Loucy (cell line): Measurements from ENCODE around the gene CTIF.

Source experiments
- H2AFZ ChIP-seq: fragments of 200-600 bp; sonication (generic); 2 replicates; pipeline ENCODE4 v1.6.0; 2016; ENCODE audit warnings: antibody characterized with exemption, mild to moderate bottlenecking, low read length, moderate library complexity
- H3F3A ChIP-seq: fragments of 200-600 bp; 2 replicates; pipeline ENCODE4 v1.6.0; 2016; ENCODE audit warnings: antibody characterized with exemption, low read depth, mild to moderate bottlenecking
- H3K27me3 ChIP-seq: fragments of 200-600 bp; sonication (generic); 2 replicates; pipeline ENCODE4 v1.6.1; 2014; ENCODE audit warnings: low read length, mild to moderate bottlenecking; ENCODE audit not compliant: insufficient read depth, poor library complexity, severe bottlenecking
- H3K36me3 ChIP-seq: fragments of 200-600 bp; sonication (generic); 2 replicates; pipeline ENCODE4 v1.6.1; 2016; ENCODE audit warnings: low read length; ENCODE audit not compliant: insufficient read depth
- H3K4me1 ChIP-seq: fragments of 200-600 bp; sonication (generic); 2 replicates; pipeline ENCODE4 v1.5.1; 2014; ENCODE audit warnings: low read length, mild to moderate bottlenecking; ENCODE audit not compliant: insufficient read depth, poor library complexity, severe bottlenecking
- H3K4me2 ChIP-seq: fragments of 200-600 bp; sonication (generic); 2 replicates; pipeline ENCODE4 v1.6.0; 2014; ENCODE audit warnings: antibody characterized with exemption, low read length, low read depth, mild to moderate bottlenecking; ENCODE audit not compliant: poor library complexity, severe bottlenecking
- H3K4me3 ChIP-seq: fragments of 200-600 bp; sonication (generic); 2 replicates; pipeline ENCODE4 v1.5.1; 2014; ENCODE audit warnings: low read length, mild to moderate bottlenecking, mixed read lengths; ENCODE audit not compliant: poor library complexity, severe bottlenecking
- H3K79me2 ChIP-seq: fragments of 200-600 bp; sonication (generic); 2 replicates; pipeline ENCODE4 v1.6.1; 2014; ENCODE audit warnings: low read length; ENCODE audit not compliant: insufficient read depth
- H3K9ac ChIP-seq: fragments of 200-600 bp; sonication (generic); 2 replicates; pipeline ENCODE4 v1.6.0; 2014; ENCODE audit warnings: mild to moderate bottlenecking, low read depth, low read length, moderate library complexity; ENCODE audit not compliant: poor library complexity, severe bottlenecking
- H3K9me2 ChIP-seq: fragments of 200-600 bp; sonication (generic); replicated peaks from 2 replicates; pipeline ENCODE4 v1.6.1; 2016; ENCODE audit warnings: low read depth, low read length, mixed read lengths
- H3K9me3 ChIP-seq: fragments of 200-600 bp; sonication (generic); 2 replicates; pipeline ENCODE4 v1.6.1; 2014; ENCODE audit warnings: mild to moderate bottlenecking, antibody characterized with exemption, low read length, low read depth; ENCODE audit not compliant: insufficient read depth
- H4K20me1 ChIP-seq: fragments of 200-600 bp; sonication (generic); 2 replicates; pipeline ENCODE4 v1.6.0; 2014; ENCODE audit warnings: antibody characterized with exemption, low read length, mild to moderate bottlenecking; ENCODE audit not compliant: insufficient read depth, poor library complexity, severe bottlenecking
- EZH2phosphoT487 ChIP-seq: fragments of 200-600 bp; IDR thresholded peaks from 2 replicates; pipeline ENCODE4 v1.6.1; 2018; ENCODE audit warnings: antibody characterized with exemption, mild to moderate bottlenecking, moderate library complexity, borderline replicate concordance
- TF ChIP-seq, protein P1 (sequence below): fragments of 200-600 bp; sonication (generic); conservative IDR thresholded peaks from 2 replicates; pipeline ENCODE4 v1.5.1; 2014; ENCODE audit warnings: mild to moderate bottlenecking, antibody characterized with exemption, low read length

The CTIF gene

DNA sequence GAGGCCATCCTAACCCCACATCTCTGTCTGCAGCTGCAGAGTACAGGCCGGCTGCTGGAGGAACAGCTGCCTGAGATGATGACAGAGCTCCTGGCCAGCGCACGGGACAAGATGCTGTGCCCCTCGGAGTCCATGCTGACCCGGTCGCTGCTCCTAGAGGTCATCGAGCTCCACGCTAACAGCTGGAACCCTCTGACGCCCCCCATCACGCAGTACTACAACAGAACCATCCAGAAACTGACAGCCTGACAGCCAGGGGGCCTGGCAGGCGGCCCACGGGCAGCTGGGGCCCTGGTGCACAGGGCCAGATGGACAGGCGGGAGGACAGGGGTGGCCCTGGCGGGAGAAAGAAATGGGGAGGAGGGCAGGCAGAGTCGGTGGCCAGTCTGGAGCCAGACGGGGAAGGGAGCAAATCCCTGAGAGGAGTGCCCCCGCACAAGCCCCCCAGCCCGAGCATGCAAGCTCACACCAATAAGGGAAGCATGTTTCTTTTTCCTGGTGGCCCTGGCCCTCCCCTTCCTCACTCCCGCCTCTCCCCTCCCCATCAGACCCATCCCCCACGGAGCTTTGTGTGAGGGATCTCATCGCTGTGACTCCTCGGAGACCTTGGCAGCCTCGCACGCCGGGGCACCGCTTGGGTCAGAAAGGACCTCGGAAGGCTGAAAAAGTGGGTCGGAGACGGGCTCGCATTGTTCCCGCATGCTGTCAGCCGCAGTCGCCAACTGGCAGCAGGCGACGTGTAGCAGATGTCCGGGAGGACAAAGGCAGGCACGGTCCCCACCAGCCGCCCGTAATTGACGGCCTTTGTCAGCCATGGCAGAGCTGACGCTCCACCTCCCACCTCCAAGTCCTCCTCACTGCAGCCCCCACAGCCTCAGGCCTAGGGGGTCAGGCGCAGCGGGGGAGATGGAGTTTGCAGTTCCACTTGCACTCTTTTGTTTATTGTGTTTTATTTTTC is 320.8 kb downstream of the CTIF start:
- H3K79me2 ChIP-seq = no peaks in the 10 kb centered on the region

DNA sequence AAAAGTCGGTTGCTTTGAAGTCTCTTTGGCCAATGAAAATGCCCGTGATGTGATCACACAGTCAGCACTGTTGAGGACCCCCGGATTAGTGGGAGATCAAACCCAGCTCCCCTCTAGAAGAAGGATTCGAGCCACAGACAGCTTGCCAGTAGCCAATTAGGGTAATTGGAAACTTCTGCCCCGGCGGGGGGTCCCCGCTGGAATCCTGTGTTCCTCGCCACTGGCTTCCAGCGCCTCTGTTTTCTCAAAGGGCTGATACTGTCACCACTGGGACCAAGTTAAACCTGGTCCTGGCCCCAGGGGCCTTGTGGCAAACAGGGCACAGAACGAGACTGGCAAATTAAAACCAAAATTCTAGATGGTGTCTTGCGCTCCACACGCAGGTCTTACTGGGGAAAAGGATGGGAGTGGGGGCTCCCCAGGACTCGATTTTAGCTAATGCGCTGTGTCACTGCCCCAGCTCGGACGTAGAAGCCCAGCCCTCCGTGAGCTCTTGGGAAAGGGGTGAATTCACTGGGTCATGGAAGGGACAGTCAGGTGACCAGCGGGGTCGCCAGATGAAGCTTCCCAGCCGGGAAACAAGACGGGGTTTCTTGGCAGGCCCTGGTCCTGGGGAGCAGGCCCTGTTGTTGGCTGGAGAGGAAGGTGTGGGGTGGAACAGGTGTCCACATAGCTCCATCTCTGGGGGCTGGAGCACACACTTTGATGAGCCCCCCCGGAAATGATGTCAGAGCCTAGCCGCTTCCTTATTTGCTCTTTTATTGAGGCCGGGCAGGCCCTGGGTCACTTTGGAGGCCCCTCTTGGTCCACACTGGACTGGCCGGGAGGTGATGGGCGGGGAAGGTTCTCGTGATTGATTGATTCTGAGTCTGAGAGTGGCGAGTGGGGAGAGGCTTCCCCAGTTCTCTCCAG is 321.7 kb downstream of the CTIF start:
- H3K36me3 ChIP-seq = peaks cover 6% of the 10 kb centered on the region; the same call in 1 of the 2 replicates
- H3F3A ChIP-seq = no peaks in the 10 kb centered on the region
- H3K4me2 ChIP-seq = no peak overlapping the region
- TF ChIP-seq EZH2phosphoT487 = no peak
- TF ChIP-seq, protein P1, sequence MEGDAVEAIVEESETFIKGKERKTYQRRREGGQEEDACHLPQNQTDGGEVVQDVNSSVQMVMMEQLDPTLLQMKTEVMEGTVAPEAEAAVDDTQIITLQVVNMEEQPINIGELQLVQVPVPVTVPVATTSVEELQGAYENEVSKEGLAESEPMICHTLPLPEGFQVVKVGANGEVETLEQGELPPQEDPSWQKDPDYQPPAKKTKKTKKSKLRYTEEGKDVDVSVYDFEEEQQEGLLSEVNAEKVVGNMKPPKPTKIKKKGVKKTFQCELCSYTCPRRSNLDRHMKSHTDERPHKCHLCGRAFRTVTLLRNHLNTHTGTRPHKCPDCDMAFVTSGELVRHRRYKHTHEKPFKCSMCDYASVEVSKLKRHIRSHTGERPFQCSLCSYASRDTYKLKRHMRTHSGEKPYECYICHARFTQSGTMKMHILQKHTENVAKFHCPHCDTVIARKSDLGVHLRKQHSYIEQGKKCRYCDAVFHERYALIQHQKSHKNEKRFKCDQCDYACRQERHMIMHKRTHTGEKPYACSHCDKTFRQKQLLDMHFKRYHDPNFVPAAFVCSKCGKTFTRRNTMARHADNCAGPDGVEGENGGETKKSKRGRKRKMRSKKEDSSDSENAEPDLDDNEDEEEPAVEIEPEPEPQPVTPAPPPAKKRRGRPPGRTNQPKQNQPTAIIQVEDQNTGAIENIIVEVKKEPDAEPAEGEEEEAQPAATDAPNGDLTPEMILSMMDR = no peak
- H4K20me1 ChIP-seq = no peaks in the 10 kb centered on the region
- H3K9me3 ChIP-seq = no peaks in the 10 kb centered on the region
- H3K9me2 ChIP-seq = no peaks in the 10 kb centered on the region
- no peak overlapping the region for H3K9ac ChIP-seq
- no peaks in the 10 kb centered on the region for H3K4me1 ChIP-seq
- no peak overlapping the region for H2AFZ ChIP-seq
- H3K27me3 ChIP-seq = no peaks in the 10 kb centered on the region
- no peaks in the 10 kb centered on the region for H3K79me2 ChIP-seq
- no peak overlapping the region for H3K4me3 ChIP-seq

More for the DNA sequence above, 320.8 kb downstream of the CTIF start:
- Histone ChIP-seq H2AFZ (no peak overlapping the region), H4K20me1 (no peaks in the 10 kb centered on the region), H3K36me3 (peaks cover 6% of the 10 kb centered on the region; the same call in 1 of the 2 replicates), H3K27me3 (no peaks in the 10 kb centered on the region), H3K4me2 (no peak overlapping the region), H3K9me2 (no peaks in the 10 kb centered on the region), H3K4me1 (no peaks in the 10 kb centered on the region), H3K9ac (no peak overlapping the region), H3K9me3 (no peaks in the 10 kb centered on the region), H3K4me3 (no peak overlapping the region), H3F3A (no peaks in the 10 kb centered on the region)
- TF ChIP-seq, protein P1 = no peak
- no peak for TF ChIP-seq EZH2phosphoT487

DNA sequence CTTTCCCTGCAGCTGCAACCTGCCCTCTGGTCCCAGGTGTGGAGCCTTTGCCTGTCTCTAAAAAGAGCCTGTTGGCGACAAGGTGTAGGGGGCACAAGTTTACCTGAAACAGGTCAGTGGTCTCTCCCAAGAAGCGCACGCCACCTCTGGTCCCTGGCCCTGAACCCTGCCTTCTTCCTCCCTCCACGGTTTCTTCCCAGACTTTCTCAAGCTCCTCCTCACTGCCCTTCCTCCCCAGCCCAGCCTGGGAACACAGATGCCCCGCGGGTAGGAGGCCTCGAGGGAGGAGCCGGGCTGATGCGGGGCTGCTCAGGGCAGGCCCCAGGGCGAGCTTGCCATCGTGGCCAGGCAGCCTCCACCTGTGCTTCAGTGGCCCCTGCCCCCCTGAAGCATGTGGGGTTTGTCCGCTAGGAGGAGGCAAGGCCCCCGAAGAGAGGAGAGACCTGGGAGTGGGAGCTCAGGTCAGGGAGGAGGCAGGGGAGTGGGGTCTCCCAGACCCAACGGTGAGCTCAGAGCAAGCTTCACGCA is 322.4 kb downstream of the CTIF start:
- Histone ChIP-seq H3K36me3 (peaks cover 6% of the 10 kb centered on the region; the same call in 1 of the 2 replicates), H3K4me3 (no peak overlapping the region), H3K9me2 (no peaks in the 10 kb centered on the region), H3K4me1 (no peaks in the 10 kb centered on the region), H3K9me3 (no peaks in the 10 kb centered on the region), H3K27me3 (no peaks in the 10 kb centered on the region), H3K9ac (no peak overlapping the region), H3K4me2 (no peak overlapping the region), H4K20me1 (no peaks in the 10 kb centered on the region), H3F3A (no peaks in the 10 kb centered on the region), H2AFZ (no peak overlapping the region), H3K79me2 (no peaks in the 10 kb centered on the region)
- TF ChIP-seq, protein P1 = no peak
- no peak for TF ChIP-seq EZH2phosphoT487
